Retinal pigment epithelial cell (primary cell): Measurements from ENCODE around the gene TPD52L2.
A peak's percentile ranks its signal among the peaks of the same experiment; 100 is the strongest.

Experiments used
- DNase-seq: peaks from one replicate; pipeline ENCODE4 v3.0.0-alpha.2; 2010; ENCODE audit warnings: low read depth
- H3K4me3 ChIP-seq: 2 replicates; pipeline ENCODE4 v1.5.1; 2011; ENCODE audit warnings: mild to moderate bottlenecking, low read length, control low read depth, moderate library complexity
- TF ChIP-seq, protein P1 (sequence below): conservative IDR thresholded peaks from 2 replicates; pipeline ENCODE4 v1.5.1; 2011; ENCODE audit warnings: low read depth, low read length, control low read depth, inconsistent platforms

Gene TPD52L2

GRCh38 chr20:63825331-63826118, 39.5 kb upstream of the TPD52L2 start:
- no peak for DNase-seq
- H3K4me3 ChIP-seq, result no peak overlapping the region
- TF ChIP-seq, protein P1, sequence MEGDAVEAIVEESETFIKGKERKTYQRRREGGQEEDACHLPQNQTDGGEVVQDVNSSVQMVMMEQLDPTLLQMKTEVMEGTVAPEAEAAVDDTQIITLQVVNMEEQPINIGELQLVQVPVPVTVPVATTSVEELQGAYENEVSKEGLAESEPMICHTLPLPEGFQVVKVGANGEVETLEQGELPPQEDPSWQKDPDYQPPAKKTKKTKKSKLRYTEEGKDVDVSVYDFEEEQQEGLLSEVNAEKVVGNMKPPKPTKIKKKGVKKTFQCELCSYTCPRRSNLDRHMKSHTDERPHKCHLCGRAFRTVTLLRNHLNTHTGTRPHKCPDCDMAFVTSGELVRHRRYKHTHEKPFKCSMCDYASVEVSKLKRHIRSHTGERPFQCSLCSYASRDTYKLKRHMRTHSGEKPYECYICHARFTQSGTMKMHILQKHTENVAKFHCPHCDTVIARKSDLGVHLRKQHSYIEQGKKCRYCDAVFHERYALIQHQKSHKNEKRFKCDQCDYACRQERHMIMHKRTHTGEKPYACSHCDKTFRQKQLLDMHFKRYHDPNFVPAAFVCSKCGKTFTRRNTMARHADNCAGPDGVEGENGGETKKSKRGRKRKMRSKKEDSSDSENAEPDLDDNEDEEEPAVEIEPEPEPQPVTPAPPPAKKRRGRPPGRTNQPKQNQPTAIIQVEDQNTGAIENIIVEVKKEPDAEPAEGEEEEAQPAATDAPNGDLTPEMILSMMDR, result no peak

DNA sequence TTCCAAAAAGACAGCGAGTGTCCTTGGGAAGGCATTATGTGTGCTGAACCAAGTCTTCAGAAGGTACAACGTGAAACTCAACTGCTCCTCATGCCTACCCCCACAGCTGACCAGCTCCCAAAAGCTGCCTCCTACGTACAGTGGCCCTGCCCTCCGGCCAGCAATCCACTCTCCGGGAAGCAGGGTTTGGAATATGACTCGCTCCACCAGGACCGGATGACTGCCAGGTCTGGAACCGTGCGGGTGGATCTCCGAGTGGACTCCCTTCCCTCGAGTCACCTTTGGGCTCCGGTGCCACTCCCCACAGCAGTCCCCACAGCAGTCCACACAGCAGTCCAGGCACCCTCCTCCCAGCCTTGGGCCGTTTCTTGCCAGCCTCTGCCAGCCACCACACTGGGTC, 38.3 kb upstream of the TPD52L2 start:
- no peak overlapping the region for H3K4me3 ChIP-seq
- TF ChIP-seq, protein P1, result no peak
- DNase-seq, result no peak

- no peak for DNase-seq
- TF ChIP-seq, protein P1, result no peak
- no peak overlapping the region for H3K4me3 ChIP-seq
Measured at GRCh38 chr20:63828124-63828523, 36.9 kb upstream of the TPD52L2 start.

- H3K4me3 ChIP-seq, result no peak overlapping the region
- no peak for DNase-seq
- TF ChIP-seq, protein P1, result no peak
Measured at GRCh38 chr20:63828545-63828944, 36.5 kb upstream of the TPD52L2 start.

- no peak overlapping the region for H3K4me3 ChIP-seq
- DNase-seq, result no peak
- TF ChIP-seq, protein P1, result no peak
Measured at GRCh38 chr20:63828951-63829350, 36.1 kb upstream of the TPD52L2 start.

GRCh38 chr20:63829603-63829944, 35.5 kb upstream of the TPD52L2 start:
- TF ChIP-seq, protein P1, result no peak
- peak overlapping the region; percentile 43 for H3K4me3 ChIP-seq
- no peak for DNase-seq
